AG04449 (cell line): ENCODE data around the gene CD300LF.

Source experiments
- CTCF ChIA-PET: fragments of 350-600 bp; formaldehyde crosslinking; extraction: SDS; loops from one replicate; lab custom pipeline; 2021; ENCODE audit warnings: antibody characterized with exemption; lab: Yijun Ruan, JAX
- POLR2A ChIA-PET: fragments of 400-600, 350-600 bp; formaldehyde crosslinking; extraction: SDS; loops from one replicate; lab custom pipeline; 2020; ENCODE audit warnings: antibody characterized with exemption, inconsistent platforms; lab: Yijun Ruan, JAX
- DNase-seq: peaks from one replicate; pipeline ENCODE4 v3.0.0-alpha.2; 2010; ENCODE audit warnings: low read depth, low spot score
- H3K4me3 ChIP-seq: 2 replicates; pipeline ENCODE4 v1.5.1; 2011; ENCODE audit warnings: low read depth, mild to moderate bottlenecking, control low read depth, low read length
- TF ChIP-seq, protein P1 (sequence below): IDR thresholded peaks from one replicate; pipeline ENCODE4 v1.5.1; 2011; ENCODE audit warnings: mild to moderate bottlenecking, moderate library complexity, low read length, control low read depth, inconsistent platforms; ENCODE audit not compliant: insufficient read depth; ENCODE audit errors: missing control alignments

Gene CD300LF

DNA sequence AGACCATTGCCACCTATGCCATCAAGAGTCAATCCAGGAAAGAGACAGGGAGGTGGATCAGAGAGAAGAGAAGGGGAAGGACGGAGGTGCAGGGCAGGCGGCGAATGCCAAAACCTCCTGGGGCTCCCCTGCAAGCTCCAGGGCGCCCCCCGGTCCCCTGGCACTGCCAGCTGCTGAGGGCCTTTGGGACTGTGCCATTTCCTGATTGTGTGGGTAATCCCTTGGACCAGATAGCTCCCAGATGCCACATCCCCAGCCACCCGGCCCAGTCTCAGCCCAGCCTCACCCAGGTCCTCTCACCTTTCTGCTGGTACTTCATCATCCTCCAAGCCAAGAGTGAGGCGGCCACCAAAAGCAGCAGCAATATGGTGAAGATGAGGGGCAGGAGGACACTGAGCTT, 14.7 kb downstream of the CD300LF start:
- TF ChIP-seq, protein P1, sequence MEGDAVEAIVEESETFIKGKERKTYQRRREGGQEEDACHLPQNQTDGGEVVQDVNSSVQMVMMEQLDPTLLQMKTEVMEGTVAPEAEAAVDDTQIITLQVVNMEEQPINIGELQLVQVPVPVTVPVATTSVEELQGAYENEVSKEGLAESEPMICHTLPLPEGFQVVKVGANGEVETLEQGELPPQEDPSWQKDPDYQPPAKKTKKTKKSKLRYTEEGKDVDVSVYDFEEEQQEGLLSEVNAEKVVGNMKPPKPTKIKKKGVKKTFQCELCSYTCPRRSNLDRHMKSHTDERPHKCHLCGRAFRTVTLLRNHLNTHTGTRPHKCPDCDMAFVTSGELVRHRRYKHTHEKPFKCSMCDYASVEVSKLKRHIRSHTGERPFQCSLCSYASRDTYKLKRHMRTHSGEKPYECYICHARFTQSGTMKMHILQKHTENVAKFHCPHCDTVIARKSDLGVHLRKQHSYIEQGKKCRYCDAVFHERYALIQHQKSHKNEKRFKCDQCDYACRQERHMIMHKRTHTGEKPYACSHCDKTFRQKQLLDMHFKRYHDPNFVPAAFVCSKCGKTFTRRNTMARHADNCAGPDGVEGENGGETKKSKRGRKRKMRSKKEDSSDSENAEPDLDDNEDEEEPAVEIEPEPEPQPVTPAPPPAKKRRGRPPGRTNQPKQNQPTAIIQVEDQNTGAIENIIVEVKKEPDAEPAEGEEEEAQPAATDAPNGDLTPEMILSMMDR: no peak
- no peak overlapping the region for H3K4me3 ChIP-seq
- ChIA-PET CTCF (no interaction called here), POLR2A (no interaction called here)
- no peak for DNase-seq

DNA sequence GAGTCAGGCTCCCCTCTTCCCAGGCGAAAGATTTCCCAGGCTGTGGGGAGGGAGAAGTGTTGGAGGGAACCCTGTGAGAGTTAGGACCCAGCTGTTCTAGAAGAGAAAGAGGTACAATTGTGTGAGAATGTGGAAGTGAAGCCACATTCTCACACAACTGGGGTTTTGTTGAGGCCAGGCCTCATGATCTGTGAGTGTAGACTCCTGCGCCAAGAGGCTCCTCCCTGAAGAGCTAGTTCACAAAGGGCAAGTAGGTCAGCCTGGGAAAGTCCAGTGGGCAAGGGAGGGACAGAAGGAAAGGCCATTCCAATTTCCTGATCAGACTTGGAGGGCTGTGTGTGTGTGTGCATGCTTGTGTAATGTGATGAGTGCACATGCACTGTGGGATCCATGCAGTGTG, 15.2 kb downstream of the CD300LF start:
- CTCF ChIA-PET: no interaction called here
- no peak overlapping the region for H3K4me3 ChIP-seq
- no peak for DNase-seq

DNA sequence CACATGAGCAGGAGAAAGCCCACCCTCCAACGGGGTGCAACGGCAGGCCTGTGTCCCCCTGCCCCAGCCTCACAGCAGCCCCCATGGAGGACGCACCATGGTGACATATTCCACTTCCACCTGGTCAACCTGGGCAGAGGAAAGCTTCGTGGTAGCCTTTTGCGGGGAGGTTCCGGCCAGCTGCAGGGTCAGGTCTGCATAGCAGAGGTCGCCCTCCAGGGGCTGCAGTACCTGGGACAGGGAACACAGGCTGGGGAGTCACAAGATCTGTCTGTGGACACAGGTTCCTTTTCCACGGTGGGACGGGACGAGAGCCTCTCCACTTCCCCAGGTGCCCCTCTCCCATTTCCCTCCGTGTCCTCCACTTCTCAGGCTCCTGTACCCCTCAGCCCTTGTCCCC, 17.1 kb downstream of the CD300LF start:
- ChIA-PET POLR2A (no interaction called here), CTCF (no interaction called here)
- H3K4me3 ChIP-seq: no peak overlapping the region
- TF ChIP-seq, protein P1: no peak
- DNase-seq: no peak

More for the DNA sequence above, 15.2 kb downstream of the CD300LF start:
- POLR2A ChIA-PET: no interaction called here
- TF ChIP-seq, protein P1: no peak

DNA sequence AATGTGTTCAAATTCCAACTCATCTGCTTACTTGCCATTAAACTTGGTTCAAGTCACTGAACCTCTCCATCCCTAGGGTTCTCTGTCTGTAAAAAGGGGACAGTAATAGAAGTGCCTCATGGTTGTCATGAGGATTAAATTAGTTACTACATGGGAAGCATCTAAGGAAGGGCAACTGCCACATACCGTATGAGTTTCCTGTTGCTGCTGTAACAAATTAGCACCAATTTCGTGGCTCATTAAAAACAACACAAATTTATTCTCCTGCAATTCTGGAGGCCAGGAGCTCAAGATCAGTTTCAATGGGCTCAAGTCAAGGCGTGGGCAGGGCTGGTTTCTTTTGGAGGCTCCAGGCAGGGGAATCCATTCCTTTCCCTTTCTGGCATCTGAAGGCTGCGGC, 18.6 kb downstream of the CD300LF start:
- CTCF ChIA-PET: no interaction called here

DNA sequence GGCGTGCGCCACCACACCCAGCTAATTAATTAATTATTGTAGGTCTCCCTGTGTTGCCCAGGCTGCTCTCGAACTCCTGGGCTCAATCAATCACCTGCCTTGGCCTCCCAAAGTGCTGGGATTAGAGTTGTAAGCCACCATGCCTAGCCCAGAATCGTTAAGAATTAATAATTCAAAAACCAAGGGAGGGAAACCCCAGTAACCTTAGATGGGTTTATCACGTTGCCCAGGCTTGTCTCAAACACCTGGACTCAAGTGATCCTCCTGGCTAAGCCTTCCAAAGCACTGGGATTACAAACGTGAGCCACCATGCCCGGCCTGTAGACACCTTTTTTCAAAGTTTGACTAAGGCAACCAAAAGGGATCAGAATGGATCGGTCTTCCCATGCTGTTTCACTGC, 21.6 kb downstream of the CD300LF start:
- TF ChIP-seq, protein P1: no peak
- no peak for DNase-seq
- H3K4me3 ChIP-seq: no peak overlapping the region
- ChIA-PET CTCF (no interaction called here), POLR2A (no interaction called here)

More for the DNA sequence above, 18.6 kb downstream of the CD300LF start:
- H3K4me3 ChIP-seq: no peak overlapping the region
- TF ChIP-seq, protein P1: no peak
- DNase-seq: no peak
- POLR2A ChIA-PET: no interaction called here

DNA sequence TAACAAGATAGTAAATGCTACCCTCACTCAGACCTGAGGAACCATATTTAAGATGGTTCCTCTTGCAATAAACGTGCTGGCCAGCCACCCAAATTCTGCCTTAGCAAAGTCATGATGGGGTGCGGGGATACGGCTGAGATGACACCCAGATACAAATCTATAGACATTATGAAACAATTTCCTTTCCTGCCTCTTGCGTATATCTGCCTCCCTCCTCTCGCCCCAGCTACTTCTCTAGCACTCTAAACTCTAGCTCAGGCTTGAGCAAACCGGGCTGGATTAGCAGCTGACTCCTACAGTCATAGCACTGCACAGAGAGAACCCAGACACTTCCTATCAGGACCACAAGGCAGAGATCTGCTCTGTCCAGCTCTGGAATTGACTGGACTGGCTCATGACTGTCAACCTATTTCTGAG, 22.3 kb downstream of the CD300LF start:
- TF ChIP-seq, protein P1: no peak
- CTCF ChIA-PET: no interaction called here
- POLR2A ChIA-PET: no interaction called here
- no peak overlapping the region for H3K4me3 ChIP-seq
- DNase-seq: no peak
